CD4-positive, alpha-beta T cell treated with Interferon gamma for 1 hour (primary cell): ENCODE results near the gene GDAP2.
"Not testable (repeated sequence)": the region's sequence is repeated elsewhere in the genome, so short reads cannot be mapped to it uniquely, and the experiment has no call there.

Experiments
- DNase-seq: peaks from one replicate; pipeline ENCODE4 v3.0.0-alpha.2; 2020

The GDAP2 gene, protein sequence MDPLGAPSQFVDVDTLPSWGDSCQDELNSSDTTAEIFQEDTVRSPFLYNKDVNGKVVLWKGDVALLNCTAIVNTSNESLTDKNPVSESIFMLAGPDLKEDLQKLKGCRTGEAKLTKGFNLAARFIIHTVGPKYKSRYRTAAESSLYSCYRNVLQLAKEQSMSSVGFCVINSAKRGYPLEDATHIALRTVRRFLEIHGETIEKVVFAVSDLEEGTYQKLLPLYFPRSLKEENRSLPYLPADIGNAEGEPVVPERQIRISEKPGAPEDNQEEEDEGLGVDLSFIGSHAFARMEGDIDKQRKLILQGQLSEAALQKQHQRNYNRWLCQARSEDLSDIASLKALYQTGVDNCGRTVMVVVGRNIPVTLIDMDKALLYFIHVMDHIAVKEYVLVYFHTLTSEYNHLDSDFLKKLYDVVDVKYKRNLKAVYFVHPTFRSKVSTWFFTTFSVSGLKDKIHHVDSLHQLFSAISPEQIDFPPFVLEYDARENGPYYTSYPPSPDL

DNA sequence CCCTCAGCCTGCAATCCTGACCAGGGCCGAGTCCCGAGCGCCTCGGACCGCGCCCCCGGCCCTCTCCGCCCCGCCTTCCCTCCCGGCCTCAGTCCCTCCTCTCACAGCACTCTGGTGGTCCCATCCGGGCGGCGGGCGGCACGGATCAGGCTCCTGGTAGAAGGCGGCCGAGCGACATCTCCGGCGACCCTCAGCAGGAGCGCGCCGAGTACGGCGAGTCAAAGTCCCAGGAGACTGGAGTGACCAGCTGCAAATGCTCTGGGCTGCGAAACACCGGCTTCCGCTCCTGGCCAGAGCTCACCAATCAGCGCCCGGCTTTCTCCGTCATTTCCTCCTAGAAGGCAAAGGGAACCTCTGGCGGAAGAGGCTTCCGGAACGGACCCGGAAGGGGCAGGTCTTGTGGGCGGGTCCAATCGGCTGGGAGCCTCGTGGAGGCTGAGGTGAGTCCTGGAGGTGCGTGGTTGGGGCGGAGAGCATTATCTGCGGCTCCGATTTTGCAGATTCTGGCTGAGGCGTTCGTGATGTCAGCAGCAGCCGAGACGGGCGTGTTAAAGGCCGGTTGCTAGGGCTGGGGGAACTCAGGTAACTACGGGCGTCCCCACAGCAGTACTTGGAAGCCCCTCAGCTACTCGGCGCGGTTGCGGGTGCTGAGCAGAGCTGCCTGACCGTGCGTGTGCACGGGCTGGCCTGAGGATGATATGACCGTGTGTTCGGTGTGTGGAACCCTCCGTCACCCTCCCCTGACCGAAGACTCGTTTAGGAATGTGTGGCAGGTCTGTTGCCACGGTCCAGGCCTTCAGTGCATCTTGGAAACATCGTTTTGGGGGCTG, at the start of gene GDAP2, which contains the start of gene WDR3:
TSS of gene GDAP2 (minus strand) at position 279 of the 830 bp plus-strand sequence. CDS start 9,264 bp downstream, outside the sequence.
TSS of gene WDR3 (plus strand) at position 397 of the 830 bp plus-strand sequence. CDS start 3,581 bp downstream, outside the sequence.
- peak; percentile 95 for DNase-seq

GRCh38 chr1:117976381-117976780, 47.0 kb upstream of the GDAP2 start:
- no peak for DNase-seq

DNA sequence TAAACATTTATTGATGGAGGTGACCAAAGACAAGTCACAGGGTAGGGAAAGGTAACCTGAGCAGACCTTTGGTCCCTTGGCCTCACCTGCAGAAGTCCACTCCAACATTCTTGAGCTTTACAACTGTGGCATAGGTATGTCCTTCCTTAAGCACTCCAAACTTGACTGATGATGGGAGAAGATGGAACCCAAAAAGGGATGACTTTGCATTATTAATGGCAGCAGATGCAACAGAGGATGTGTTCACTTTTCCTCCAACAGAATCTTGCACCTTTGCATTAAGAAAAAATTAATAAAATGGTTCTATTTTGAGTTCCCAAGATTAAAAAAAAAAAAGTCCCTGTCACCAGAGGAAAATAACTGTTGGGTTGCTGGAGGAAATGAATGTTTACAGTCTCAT, 42.4 kb upstream of the GDAP2 start:
- no peak for DNase-seq

GRCh38 chr1:117970252-117970651, 40.8 kb upstream of the GDAP2 start:
- DNase-seq = no peak

DNA sequence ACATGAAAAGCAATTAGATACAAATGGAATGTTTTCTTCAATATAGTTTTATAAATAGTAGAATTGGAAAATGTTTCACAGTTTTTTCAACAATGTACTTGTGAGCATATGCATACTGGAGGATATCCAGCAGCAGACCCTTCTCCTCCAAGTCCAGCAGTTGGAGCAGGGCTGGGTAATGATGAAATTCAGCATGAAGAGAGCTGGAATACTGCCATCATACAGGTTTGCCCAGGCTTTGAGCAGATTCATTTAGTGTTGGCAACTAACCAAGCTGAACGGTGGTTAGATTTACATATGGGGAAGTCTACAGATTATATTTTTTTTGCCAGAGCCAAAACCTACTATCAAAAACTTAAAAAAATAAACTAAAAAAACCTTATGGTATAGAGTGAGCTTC, 38.5 kb upstream of the GDAP2 start:
- DNase-seq = no peak

DNA sequence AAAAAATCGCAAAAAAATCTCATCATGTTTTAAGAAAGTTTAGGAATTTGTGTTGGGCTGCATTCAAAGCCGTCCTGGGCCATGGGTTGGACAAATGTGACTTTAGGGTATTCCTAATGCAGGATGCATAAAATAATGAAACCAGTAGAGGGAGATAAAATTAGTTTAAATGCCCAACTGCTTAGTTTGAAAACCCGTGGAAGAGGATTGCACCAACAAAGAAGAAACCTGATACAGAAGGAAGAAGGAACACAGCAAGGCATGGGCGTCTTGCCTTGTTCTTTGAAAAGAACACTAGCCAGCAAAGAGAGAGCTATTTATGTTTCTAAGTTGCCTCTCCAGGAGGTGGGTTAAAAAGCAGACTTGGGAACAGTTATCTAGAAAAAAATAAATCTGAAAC, 38.1 kb upstream of the GDAP2 start:
- no peak for DNase-seq

GRCh38 chr1:117964290-117965038, 35.0 kb upstream of the GDAP2 start:
- no peak for DNase-seq

DNA sequence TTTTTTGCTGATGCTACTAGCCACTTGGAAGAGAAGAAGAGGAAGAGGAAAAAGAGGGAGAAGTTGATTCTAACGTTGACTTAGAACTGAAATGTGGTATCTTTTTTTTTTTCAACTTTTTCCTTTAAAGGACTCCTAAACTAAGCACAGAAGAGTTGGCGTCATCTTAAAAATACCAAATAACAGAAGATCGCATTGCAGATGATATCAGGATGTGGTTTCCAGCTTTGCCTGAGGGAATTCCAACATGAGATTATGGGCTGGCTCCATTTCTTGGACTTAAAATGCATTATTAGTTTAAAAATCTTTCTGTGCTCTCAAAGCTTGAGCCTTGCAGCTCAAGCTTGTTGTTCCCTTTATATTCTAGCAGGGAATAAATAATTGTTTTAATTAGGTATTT, 29.9 kb upstream of the GDAP2 start:
- no peak for DNase-seq

DNA sequence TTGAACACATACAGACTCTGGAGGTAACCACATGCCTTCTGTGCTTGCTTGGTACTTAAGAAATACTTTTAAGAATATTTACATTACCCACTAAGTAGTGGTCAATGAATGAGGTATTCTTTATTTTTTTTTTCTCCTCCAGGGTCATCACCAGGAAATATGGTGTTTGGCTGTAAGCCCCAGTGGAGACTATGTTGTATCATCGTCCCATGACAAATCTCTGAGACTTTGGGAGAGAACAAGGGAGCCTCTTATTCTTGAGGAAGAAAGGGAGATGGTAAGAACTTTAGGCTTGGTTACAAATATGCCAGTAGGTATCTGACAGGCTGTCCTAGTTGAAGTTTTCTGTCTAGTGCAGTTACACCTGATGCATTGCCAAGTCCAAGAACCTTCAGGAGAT, 23.0 kb upstream of the GDAP2 start:
- no peak for DNase-seq

DNA sequence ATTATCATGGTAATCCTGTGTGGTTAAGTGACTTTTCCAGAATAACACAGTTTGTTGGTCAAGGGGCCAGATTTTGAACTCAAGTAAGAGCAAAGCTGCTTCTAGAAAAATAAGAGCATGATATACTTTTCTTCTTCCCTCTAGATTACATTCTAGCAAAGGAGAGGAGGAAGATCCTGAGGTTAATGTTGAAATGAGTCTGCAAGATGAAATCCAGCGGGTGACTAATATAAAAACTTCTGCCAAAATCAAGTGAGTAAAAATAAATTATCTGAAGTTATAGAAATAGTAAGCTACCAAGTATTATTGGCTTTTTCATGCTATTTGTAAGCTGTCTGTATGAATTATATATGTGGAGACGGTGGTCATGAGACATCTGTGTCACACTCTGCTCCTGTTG, 12.9 kb upstream of the GDAP2 start:
- no peak for DNase-seq

- DNase-seq = no peak
Observed at GRCh38 chr1:117933769-117934168, 4.3 kb upstream of the GDAP2 start.

DNA sequence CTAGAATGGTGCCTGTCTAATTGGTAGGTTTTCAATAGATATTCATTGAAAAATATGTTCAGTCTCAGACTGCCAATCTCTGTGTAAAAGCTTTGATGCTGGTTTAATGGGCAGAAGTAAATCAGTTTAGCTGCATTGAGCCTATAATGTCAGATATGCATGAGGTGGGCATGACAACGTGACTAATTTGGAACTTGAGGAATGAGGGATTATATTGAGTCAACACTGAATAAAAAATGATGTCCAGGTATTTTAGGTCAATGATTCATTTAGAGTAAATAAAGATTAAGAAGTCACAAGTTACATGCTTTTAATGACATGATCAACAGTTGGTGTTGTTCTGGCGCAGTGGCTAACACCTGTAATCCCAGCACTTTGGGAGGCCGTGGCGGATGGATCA, 3.2 kb upstream of the GDAP2 start:
- no peak for DNase-seq

GRCh38 chr1:117930484-117930883, 1.1 kb upstream of the GDAP2 start:
- no peak for DNase-seq

DNA sequence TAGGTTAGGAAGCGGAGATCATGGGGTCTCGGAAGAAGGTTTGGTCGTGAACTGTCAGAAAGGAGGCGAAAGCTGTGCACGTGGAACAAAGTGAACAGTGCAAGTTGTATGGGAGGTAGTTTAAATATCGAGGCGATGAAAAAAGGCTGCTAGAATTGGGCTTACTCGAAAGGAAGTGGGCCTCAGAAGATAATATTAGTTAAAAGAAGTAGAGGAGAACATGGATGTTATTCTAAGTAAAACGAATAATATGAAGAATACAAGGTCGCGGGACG, 689 bp upstream of the GDAP2 start:
- no peak for DNase-seq

- peak; percentile 40 for DNase-seq
Observed at GRCh38 chr1:117928881-117929342, 509 bp downstream of the GDAP2 start.

DNA sequence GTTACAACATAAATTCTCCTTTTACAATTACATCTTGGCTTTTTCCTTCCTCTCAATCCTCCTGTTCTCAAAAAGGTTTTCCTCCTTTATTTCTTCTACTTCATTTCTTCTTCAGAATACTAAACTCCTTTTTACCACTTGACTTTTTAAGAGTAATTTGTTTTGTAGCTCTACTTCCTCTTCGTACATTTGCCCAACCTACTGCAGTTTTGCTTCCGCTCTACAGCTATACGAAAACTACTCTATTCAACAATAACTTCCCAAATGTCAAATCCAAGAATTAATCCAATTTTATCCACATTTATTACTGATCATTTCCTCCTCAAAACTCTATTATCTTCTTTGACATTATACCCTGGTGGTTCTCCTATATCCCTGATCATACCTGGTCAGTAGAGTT, 3.4 kb downstream of the GDAP2 start:
- no peak for DNase-seq

DNA sequence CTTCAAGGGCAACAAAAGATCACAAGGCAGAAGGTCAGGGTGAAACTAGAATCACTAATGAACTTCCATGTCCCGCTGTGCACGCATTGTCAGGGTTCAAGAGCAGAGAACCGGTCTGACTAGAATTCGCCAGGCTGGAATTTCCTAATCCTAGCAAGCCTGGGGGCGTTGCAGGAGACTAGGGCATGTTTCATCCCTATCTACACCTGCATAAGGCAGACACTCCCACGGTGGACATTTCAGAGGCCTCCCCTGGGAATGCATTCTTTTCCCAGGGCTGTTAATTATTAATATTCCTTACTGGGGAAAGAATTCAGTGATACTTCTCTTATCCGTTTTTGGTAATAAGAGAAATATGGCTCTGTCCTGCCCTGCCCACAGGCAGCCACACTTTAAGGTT, 6.7 kb downstream of the GDAP2 start:
- not testable (repeated sequence) for DNase-seq

- no peak for DNase-seq
Observed at GRCh38 chr1:117921991-117922390, 7.4 kb downstream of the GDAP2 start.

DNA sequence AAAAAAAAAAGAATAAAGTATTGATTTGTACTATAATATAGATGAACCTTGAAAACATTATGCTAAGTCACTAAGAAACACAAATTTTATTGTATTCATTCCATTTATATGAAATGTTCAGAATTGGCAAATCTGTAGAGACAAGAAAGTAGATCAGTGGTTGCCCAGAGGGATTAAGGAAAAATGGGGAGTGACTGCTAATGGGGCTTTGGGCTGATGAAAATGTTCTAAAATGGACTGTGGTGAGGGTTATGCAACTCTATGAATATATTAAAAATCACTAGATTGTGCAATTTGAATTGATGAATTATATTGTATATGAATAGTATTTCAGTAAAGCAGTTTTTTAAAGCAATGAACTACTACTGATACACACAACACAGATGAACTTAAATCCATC, 10.0 kb downstream of the GDAP2 start:
- DNase-seq = no peak

GRCh38 chr1:117911051-117911450, 18.4 kb downstream of the GDAP2 start:
- no peak for DNase-seq

- DNase-seq = no peak
Observed at GRCh38 chr1:117905019-117905418, 24.4 kb downstream of the GDAP2 start.

DNA sequence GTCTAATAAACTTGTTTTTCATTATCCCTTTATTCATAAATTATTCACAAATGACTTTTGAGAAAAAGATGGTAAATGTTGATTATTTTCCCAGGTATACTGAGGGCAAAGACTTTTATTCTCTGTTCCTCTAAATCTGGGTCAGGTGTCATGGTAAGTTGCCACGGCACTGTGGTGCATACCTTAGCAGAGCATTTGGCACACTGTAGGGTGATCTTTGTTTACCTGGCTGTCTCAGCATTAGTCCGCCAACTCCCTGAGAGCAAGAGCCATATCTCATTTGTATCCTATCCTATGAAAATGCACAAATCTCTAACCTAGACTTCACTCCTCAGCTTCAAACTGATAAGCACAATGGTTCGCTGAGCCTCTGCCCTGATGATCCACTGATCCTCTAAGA, 24.9 kb downstream of the GDAP2 start:
- no peak for DNase-seq

- DNase-seq = no peak
Observed at GRCh38 chr1:117902944-117903343, 26.5 kb downstream of the GDAP2 start.
